ENCODE measurements around the gene SEC23B.

Gene SEC23B

GRCh38 chr20:18588574-18588933 is 80.8 kb downstream of the SEC23B start:
- no peak for DNase-seq (ENCODE audit: low read depth)

- no peak for DNase-seq (ENCODE audit: low read depth)
Measured at GRCh38 chr20:18589941-18590674, 82.4 kb downstream of the SEC23B start.

GRCh38 chr20:18596270-18596669 is 88.5 kb downstream of the SEC23B start:
- no peak for DNase-seq (ENCODE audit: low read depth)

GRCh38 chr20:18609741-18610140 is 102.0 kb downstream of the SEC23B start:
- no peak for DNase-seq (ENCODE audit: low read depth)

Measured in stimulated activated CD4-positive, alpha-beta T cell treated with anti-CD3 and anti-CD28 coated beads, Interleukin-2, amount 100 ng/mL, for 4 hours (primary cell).